HepG2 (cell line): ENCODE measurements around the gene FAM53B. TPM values are rescaled to one million over a fixed set of nuclear protein-coding genes. Genes with fewer than 3 reads are reported as not detected.

Experiments
- ATAC-seq: fragments of 200-7000 bp; cut with Tn5 transposase; 3 replicates; pipeline ENCODE4 v1.9.1; 2020; ENCODE audit warnings: mild to moderate bottlenecking, moderate library complexity
- BruUV-seq: library from RNA; stranded (reverse); fragments of 400-500 nt; replicated peaks from 2 replicates; lab custom pipeline; 2021; lab: Mats Ljungman, UMichigan
- CTCF ChIA-PET: fragments of 300-600 bp; formaldehyde crosslinking; extraction: SDS; loops from one replicate; lab custom pipeline; 2021; ENCODE audit warnings: low total read pairs, inconsistent platforms, low intra/inter-chr PET ratio; lab: Yijun Ruan, JAX
- POLR2A ChIA-PET: fragments of 350-600 bp; sonication (Branson Sonifier 250); formaldehyde crosslinking; loops from one replicate; lab custom pipeline; 2020; ENCODE audit warnings: antibody characterized with exemption, inconsistent platforms; lab: Yijun Ruan, JAX
- DNase-seq: peaks from one replicate; pipeline ENCODE4 v3.0.0-alpha.2; 2015; ENCODE audit warnings: low spot score
- FAIRE-seq: peaks from 3 replicates; lab custom pipeline; 2011; peaks lifted over from hg19 to GRCh38; lab: Jason Lieb, UNC
- H2AFZ ChIP-seq: one replicate; pipeline ENCODE4 v1.6.1; 2011; ENCODE audit warnings: low read length, inconsistent platforms
- H3K27ac ChIP-seq: fragments of 300-600 bp; 3 replicates; pipeline ENCODE4 v1.8.0; 2011; ENCODE audit warnings: mixed run types, mild to moderate bottlenecking, mixed read lengths, low read length, inconsistent platforms; ENCODE audit not compliant: insufficient read depth; ENCODE audit errors: extremely low read length
- H3K27me3 ChIP-seq, 2 experiments: fragments of 200-600 bp in 1 of 2; 2 replicates in 1 of 2; 3 replicates in 1 of 2; pipeline versions ENCODE4 v1.6.0 to v1.8.0; 2011; ENCODE audit warnings: low read length in 2 of 2, mild to moderate bottlenecking in 2 of 2, moderate library complexity in 2 of 2, inconsistent platforms in 1 of 2; ENCODE audit not compliant: insufficient read depth in 2 of 2, control insufficient read depth in 1 of 2
- H3K36me3 ChIP-seq, 2 experiments: fragments of 200-600 bp in 1 of 2; replicated peaks in 1 of 2; 2 replicates in 1 of 2; 3 replicates in 1 of 2; pipeline versions ENCODE4 v1.5.1 to v1.8.0; 2011; ENCODE audit warnings: low read length in 2 of 2, inconsistent platforms in 1 of 2; ENCODE audit not compliant: insufficient read depth in 2 of 2, control insufficient read depth in 1 of 2
- H3K4me1 ChIP-seq: 2 replicates; pipeline ENCODE4 v1.5.1; 2012; ENCODE audit warnings: low read length, inconsistent platforms; ENCODE audit not compliant: insufficient read depth
- H3K4me2 ChIP-seq: 2 replicates; pipeline ENCODE4 v1.6.0; 2011; ENCODE audit warnings: low read depth, low read length, inconsistent platforms
- H3K4me3 ChIP-seq, 3 experiments: fragments of 200-600 bp in 1 of 3; sonication (generic), shearing (Covaris generic) in 1 of 3; replicated peaks in 1 of 3; 2 replicates each; pipeline ENCODE4 v1.5.1; 2011 to 2016; ENCODE audit warnings: low read length in 3 of 3, inconsistent platforms in 2 of 3, low read depth in 2 of 3, mild to moderate bottlenecking in 2 of 3, control low read depth in 1 of 3, mixed read lengths in 1 of 3; ENCODE audit not compliant: insufficient read depth in 1 of 3
- H3K79me2 ChIP-seq: one replicate; pipeline ENCODE4 v1.6.1; 2011; ENCODE audit warnings: low read length, inconsistent platforms; ENCODE audit not compliant: insufficient read depth
- H3K9ac ChIP-seq: 2 replicates; pipeline ENCODE4 v1.6.0; 2011; ENCODE audit warnings: mild to moderate bottlenecking, low read depth, low read length, inconsistent platforms; ENCODE audit not compliant: insufficient read depth
- H3K9me3 ChIP-seq: 2 replicates; pipeline ENCODE4 v1.5.1; 2012; ENCODE audit warnings: mild to moderate bottlenecking, low read length
- H4K20me1 ChIP-seq: 2 replicates; pipeline ENCODE4 v1.6.0; 2011; ENCODE audit warnings: inconsistent platforms, mild to moderate bottlenecking, low read length, moderate library complexity; ENCODE audit not compliant: insufficient read depth
- ESRRA ChIP-seq: sonication (generic); formaldehyde crosslinking; IDR thresholded peaks from 2 replicates; pipeline ENCODE4 v1.5.1; 2020; ENCODE audit warnings: mild to moderate bottlenecking, low read depth, missing genetic modification reagents
- KDM2A ChIP-seq: sonication (generic); formaldehyde crosslinking; IDR thresholded peaks from 2 replicates; pipeline ENCODE4 v1.4.0; 2020; ENCODE audit warnings: low read depth, missing genetic modification reagents, borderline replicate concordance
- SMYD3 ChIP-seq: sonication (generic); formaldehyde crosslinking; IDR thresholded peaks from 2 replicates; pipeline ENCODE4 v1.8.1; 2023; ENCODE audit warnings: mild to moderate bottlenecking, missing genetic modification reagents
- ZGPAT ChIP-seq: IDR thresholded peaks from 2 replicates; pipeline ENCODE4 v1.6.1; 2016; ENCODE audit warnings: mild to moderate bottlenecking
- ZNF430 ChIP-seq: sonication (generic); formaldehyde crosslinking; IDR thresholded peaks from 2 replicates; pipeline ENCODE4 v1.9.0; 2021; ENCODE audit warnings: mild to moderate bottlenecking, missing genetic modification reagents
- ZNF768 ChIP-seq: sonication (generic); formaldehyde crosslinking; IDR thresholded peaks from 2 replicates; pipeline ENCODE4 v1.4.0; 2020; ENCODE audit warnings: missing genetic modification reagents
- WGBS: methylation state at CpG from one replicate; pipeline ENCODE4 v1.1.6; 2017; ENCODE audit warnings: low lambda C conversion rate; 5-methylcytosine and 5-hydroxymethylcytosine counted together
- in situ Hi-C: cut with HindIII; loops from 2 replicates; pipeline ENCODE4 v1.10.0; 2017; ENCODE audit warnings: low pct_unique_long_range_greater_than_20kb; ENCODE audit not compliant: extremely low pct_ligation_motif_present
- intact Hi-C: fragments of 100-400 bp; cut with micrococcal nuclease; formaldehyde crosslinking; loops from one replicate; pipeline ENCODE4 v1.10.0; 2022; ENCODE audit not compliant: unreplicated experiment
- polyA plus RNA-seq, 8 experiments: library from polyadenylated mRNA; depleted of rRNA in 3 of 8; stranded (reverse) in 7 of 8; unstranded in 1 of 8; fragments of >200 nt; fragmentation: Illumina TruSeq in 4 of 8; extraction: Trizol in 4 of 8; gene quantifications; 2 replicates each; pipeline versions ENCODE4 v1.2.1 to v1.2.3, GENCODE V29; 2011 to 2016; ENCODE audit warnings: low read depth in 4 of 8, missing spikeins in 1 of 8, mixed read lengths in 1 of 8; ENCODE audit not compliant: insufficient read depth in 1 of 8
- total RNA-seq, 5 experiments: library from RNA; depleted of rRNA; stranded (reverse); fragments of >200 nt; fragmentation: Illumina TruSeq; extraction: Trizol; gene quantifications; 2 replicates each; pipeline ENCODE4 v1.2.3, GENCODE V29; 2016; ENCODE audit warnings: low read depth in 1 of 5
- TF ChIP-seq, protein P1 (sequence below): sonication (generic); formaldehyde crosslinking; IDR thresholded peaks from 2 replicates; pipeline ENCODE4 v1.9.0; 2022; ENCODE audit warnings: missing genetic modification reagents, mild to moderate bottlenecking, borderline replicate concordance
- TF ChIP-seq, protein P2 (sequence below): sonication (generic); formaldehyde crosslinking; IDR thresholded peaks from 2 replicates; pipeline ENCODE4 v1.5.0; 2020; ENCODE audit warnings: mild to moderate bottlenecking, missing genetic modification reagents, borderline replicate concordance
- TF ChIP-seq, protein P3 (sequence below), 2 experiments: sonication (generic) in 1 of 2; formaldehyde crosslinking in 1 of 2; IDR thresholded peaks; 2 replicates each; pipeline versions ENCODE4 v1.4.0 to v1.6.1; 2016 to 2020; ENCODE audit warnings: borderline replicate concordance in 1 of 2, low read depth in 1 of 2, mild to moderate bottlenecking in 1 of 2, missing genetic modification reagents in 1 of 2

The FAM53B gene
- total and polyA plus RNA-seq, 2 of the 13 experiments (the other 11 are each of a cell fraction or from before 2014, with no cell fraction given), result 6.4 to 19.3 TPM

- Histone ChIP-seq H4K20me1 (no peaks in the 10 kb centered on the region), H3K9ac (peak overlapping the region; percentile 77), H2AFZ (peak overlapping the region; percentile 44), H3K27ac (peak overlapping the region; percentile 72), H3K4me2 (peak overlapping the region; percentile 96), H3K27me3 (no peaks in the 10 kb centered on the region), H3K9me3 (no peaks in the 10 kb centered on the region), H3K79me2 (no peaks in the 10 kb centered on the region), H3K36me3 (no peaks in the 10 kb centered on the region), H3K4me1 (peaks cover 49% of the 10 kb centered on the region), H3K4me3 (peak overlapping the region; percentile 56 to 79 (median 60); a peak in 5 of 6 replicates)
- FAIRE-seq (no peak), DNase-seq (no peak), ATAC-seq (peak; percentile 25)
- POLR2A ChIA-PET, result interaction anchor here (1.0 to 2.5 kb wide), 4 partner anchors 10 to 134 kb away, joined by 4 to 12 read pairs (median 4); no protein-coding TSS in a partner anchor
- intact Hi-C loops (loop anchor here (2.0 to 5.0 kb wide), 2 partner anchors 66 to 135 kb away; partner anchors contain the start of gene FAM53B), in situ Hi-C loops (no loop called here)
- WGBS, result 10% methylated on average over 10 of the region's 10 CpGs
- no TSS peak for BruUV-seq
- CTCF ChIA-PET, result no interaction called here
- peak; percentile 63 for TF ChIP-seq ZNF768 (CRISPR knock-in tag)
- 0 out of 2 replicates have a peak, but pooled peaks have one; percentile 13 for TF ChIP-seq KDM2A
- TF ChIP-seq, protein P1, sequence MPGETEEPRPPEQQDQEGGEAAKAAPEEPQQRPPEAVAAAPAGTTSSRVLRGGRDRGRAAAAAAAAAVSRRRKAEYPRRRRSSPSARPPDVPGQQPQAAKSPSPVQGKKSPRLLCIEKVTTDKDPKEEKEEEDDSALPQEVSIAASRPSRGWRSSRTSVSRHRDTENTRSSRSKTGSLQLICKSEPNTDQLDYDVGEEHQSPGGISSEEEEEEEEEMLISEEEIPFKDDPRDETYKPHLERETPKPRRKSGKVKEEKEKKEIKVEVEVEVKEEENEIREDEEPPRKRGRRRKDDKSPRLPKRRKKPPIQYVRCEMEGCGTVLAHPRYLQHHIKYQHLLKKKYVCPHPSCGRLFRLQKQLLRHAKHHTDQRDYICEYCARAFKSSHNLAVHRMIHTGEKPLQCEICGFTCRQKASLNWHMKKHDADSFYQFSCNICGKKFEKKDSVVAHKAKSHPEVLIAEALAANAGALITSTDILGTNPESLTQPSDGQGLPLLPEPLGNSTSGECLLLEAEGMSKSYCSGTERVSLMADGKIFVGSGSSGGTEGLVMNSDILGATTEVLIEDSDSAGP, result 0 out of 2 replicates have a peak, but pooled peaks have one; percentile 38
- TF ChIP-seq SMYD3 (CRISPR knock-in tag), result no peak
- 0 out of 2 replicates have a peak, but pooled peaks have one; percentile 10 for TF ChIP-seq ESRRA (CRISPR knock-in tag)
- TF ChIP-seq, protein P2, sequence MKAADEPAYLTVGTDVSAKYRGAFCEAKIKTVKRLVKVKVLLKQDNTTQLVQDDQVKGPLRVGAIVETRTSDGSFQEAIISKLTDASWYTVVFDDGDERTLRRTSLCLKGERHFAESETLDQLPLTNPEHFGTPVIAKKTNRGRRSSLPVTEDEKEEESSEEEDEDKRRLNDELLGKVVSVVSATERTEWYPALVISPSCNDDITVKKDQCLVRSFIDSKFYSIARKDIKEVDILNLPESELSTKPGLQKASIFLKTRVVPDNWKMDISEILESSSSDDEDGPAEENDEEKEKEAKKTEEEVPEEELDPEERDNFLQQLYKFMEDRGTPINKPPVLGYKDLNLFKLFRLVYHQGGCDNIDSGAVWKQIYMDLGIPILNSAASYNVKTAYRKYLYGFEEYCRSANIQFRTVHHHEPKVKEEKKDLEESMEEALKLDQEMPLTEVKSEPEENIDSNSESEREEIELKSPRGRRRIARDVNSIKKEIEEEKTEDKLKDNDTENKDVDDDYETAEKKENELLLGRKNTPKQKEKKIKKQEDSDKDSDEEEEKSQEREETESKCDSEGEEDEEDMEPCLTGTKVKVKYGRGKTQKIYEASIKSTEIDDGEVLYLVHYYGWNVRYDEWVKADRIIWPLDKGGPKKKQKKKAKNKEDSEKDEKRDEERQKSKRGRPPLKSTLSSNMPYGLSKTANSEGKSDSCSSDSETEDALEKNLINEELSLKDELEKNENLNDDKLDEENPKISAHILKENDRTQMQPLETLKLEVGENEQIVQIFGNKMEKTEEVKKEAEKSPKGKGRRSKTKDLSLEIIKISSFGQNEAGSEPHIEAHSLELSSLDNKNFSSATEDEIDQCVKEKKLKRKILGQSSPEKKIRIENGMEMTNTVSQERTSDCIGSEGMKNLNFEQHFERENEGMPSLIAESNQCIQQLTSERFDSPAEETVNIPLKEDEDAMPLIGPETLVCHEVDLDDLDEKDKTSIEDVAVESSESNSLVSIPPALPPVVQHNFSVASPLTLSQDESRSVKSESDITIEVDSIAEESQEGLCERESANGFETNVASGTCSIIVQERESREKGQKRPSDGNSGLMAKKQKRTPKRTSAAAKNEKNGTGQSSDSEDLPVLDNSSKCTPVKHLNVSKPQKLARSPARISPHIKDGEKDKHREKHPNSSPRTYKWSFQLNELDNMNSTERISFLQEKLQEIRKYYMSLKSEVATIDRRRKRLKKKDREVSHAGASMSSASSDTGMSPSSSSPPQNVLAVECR (CRISPR knock-in tag), result 0 out of 2 replicates have a peak, but pooled peaks have one; percentile 11
- TF ChIP-seq ZNF430 (CRISPR knock-in tag), result 0 out of 2 replicates have a peak, but pooled peaks have one; percentile 28
- 0 out of 2 replicates have a peak, but pooled peaks have one; percentile 0 for TF ChIP-seq ZGPAT
- TF ChIP-seq, protein P3, sequence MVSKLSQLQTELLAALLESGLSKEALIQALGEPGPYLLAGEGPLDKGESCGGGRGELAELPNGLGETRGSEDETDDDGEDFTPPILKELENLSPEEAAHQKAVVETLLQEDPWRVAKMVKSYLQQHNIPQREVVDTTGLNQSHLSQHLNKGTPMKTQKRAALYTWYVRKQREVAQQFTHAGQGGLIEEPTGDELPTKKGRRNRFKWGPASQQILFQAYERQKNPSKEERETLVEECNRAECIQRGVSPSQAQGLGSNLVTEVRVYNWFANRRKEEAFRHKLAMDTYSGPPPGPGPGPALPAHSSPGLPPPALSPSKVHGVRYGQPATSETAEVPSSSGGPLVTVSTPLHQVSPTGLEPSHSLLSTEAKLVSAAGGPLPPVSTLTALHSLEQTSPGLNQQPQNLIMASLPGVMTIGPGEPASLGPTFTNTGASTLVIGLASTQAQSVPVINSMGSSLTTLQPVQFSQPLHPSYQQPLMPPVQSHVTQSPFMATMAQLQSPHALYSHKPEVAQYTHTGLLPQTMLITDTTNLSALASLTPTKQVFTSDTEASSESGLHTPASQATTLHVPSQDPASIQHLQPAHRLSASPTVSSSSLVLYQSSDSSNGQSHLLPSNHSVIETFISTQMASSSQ (IDR thresholded peaks at IDR 0.05; ENCODE audit: low read depth), result no peak
- TF ChIP-seq, protein P3 (CRISPR knock-in tag; IDR thresholded peaks at IDR 0.05; ENCODE audit: borderline replicate concordance), result 0 out of 2 replicates have a peak, but pooled peaks have one; percentile 0
Observed at GRCh38 chr10:124606822-124607221, 137.4 kb downstream of the FAM53B start.
